GM20000 (cell line): ENCODE data around the gene ZFAND6.

Experiments
- DNase-seq: peaks from one replicate; pipeline ENCODE4 v3.0.0; 2012; ENCODE audit warnings: low spot score
- TF ChIP-seq, protein P1 (sequence below): IDR thresholded peaks from 2 replicates; pipeline ENCODE4 v1.5.1; 2012; ENCODE audit warnings: mild to moderate bottlenecking, control low read depth; ENCODE audit errors: extremely low read depth, missing control alignments

The ZFAND6 gene

DNA sequence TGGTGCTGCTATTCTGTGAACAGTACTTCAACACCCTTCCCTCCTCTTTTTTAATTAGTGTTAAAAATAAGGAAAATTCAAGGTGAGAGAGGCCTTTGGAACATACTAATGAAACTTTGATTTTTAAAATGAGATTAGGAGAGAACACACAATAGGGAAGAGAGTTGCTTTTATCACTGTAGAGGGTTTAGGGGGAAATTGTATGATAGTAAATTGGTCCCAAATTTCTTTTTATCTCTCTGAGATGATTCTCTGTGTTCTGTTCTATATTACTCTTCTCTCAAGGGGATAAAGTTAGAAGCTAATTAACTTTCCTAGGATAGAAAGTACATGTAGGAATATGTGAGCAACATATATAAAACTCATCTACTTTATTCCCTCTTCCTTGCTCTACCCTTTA lies 40.8 kb downstream of the ZFAND6 start:
- TF ChIP-seq, protein P1, sequence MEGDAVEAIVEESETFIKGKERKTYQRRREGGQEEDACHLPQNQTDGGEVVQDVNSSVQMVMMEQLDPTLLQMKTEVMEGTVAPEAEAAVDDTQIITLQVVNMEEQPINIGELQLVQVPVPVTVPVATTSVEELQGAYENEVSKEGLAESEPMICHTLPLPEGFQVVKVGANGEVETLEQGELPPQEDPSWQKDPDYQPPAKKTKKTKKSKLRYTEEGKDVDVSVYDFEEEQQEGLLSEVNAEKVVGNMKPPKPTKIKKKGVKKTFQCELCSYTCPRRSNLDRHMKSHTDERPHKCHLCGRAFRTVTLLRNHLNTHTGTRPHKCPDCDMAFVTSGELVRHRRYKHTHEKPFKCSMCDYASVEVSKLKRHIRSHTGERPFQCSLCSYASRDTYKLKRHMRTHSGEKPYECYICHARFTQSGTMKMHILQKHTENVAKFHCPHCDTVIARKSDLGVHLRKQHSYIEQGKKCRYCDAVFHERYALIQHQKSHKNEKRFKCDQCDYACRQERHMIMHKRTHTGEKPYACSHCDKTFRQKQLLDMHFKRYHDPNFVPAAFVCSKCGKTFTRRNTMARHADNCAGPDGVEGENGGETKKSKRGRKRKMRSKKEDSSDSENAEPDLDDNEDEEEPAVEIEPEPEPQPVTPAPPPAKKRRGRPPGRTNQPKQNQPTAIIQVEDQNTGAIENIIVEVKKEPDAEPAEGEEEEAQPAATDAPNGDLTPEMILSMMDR: no peak

DNA sequence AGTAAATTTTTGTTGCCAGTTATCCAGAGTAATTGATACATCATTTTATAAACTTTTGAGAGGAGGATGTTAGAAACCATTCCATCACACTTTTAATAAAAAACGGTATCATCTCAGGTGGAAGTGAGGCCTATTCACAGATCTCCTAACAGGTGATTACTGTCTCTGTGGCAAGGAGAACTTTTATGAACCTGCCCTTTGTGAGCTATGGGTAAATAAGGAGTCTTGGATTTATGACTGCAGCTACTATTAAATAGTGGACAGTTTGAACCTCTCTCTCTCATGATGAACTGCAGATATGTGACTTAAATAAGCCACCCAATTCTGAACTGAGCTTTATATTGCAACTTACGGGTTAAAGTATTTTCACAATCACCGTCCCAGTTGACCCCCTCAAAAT lies 45.7 kb downstream of the ZFAND6 start:
- TF ChIP-seq, protein P1: no peak
- DNase-seq: no peak

More for the DNA sequence above, 40.8 kb downstream of the ZFAND6 start:
- DNase-seq: no peak

DNA sequence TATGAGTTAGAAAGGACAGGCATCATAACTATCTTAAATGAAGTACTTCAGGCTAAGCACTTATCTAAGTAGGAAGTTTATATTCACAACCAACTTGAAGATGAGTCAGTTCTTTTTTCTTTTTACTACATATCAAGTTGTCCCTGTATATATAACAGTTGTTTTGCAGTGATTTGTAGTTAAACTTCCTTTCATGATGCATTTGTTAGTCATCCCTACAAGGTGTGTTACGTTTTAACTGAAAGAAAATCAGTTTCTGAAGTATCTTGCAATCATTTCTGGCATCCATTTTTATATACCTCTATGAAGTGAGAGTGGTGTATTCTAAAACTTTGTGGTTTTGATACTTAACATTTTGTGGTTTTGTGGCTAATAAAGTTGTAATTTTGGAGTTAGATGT lies 46.1 kb downstream of the ZFAND6 start:
- DNase-seq: no peak
- TF ChIP-seq, protein P1: no peak

DNA sequence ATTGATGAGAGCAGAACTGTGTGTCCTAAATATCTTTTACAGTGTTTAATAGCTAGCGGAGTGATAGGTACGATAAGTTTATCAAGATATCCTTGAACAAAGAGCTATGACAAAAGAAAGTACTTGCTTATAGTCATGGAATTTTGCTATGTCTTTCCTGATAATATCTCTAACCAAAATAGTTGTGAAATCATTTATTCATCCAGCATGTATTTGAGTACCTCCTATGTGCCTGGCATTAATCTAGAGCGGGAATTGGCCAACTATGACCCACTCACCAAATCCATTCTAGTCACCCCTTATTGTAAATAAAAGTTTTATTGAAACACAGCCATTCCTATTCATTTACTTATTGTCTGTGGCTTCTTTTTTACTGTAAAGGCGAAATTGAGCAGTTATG lies 46.6 kb downstream of the ZFAND6 start:
- TF ChIP-seq, protein P1: no peak
- DNase-seq: no peak

DNA sequence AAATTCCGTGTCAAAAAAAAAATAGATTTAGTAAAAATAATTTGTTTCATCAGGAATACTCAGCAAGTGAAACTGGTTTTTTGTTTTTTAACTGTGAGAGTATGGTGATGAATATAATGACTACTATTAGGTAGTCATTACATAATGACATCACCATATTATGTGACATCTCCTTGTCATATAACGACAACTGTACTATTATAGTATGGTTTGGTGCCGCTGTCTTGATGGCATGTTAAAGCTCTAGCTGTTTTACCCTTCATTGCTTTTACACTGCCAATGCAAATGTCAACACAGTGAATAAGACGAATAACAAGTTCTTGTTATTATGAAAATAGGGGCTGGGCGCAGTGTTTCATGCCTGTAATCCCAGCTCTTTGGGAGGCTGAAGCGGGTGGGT lies 47.7 kb downstream of the ZFAND6 start:
- TF ChIP-seq, protein P1: no peak

DNA sequence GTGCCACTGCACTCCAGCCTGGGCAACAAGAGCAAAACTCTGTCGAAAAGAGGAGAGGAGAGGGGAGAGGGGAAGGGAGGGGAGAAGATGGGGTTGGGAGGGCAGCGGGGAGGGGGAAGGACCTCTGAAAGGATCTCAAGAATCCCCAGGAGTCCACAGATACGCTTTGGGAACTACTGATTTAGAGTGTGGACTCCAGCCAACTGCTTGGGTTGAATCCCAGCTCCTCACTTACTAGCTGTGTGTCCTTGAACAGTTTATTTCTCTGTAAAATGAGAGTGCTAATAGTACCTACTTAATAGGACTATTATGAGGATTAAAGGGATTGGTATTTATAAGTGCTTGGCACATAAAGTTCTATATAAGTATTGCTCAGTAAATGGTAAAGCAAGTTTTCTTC lies 48.3 kb downstream of the ZFAND6 start:
- TF ChIP-seq, protein P1: no peak
- no peak for DNase-seq

More for the DNA sequence above, 47.7 kb downstream of the ZFAND6 start:
- DNase-seq: no peak

DNA sequence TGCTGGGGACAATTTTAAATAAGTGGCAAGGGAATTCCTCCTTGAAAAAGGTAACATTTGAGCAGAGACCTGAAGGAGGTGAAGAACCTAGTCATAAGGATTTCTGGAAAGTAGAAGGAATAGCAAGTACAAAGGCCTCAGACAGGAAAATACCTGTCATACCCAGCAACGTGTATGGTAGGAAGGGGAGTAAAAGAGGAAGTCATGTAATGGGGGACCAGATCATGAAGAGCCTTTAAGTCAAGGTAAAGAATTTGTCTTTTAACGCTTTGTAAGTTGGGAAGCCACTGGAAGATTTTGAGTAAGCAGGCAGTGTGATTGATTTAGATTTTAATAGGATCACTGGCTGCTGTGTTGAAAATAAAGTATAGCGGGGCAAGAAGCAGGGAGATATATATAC lies 49.9 kb downstream of the ZFAND6 start:
- no peak for DNase-seq
- TF ChIP-seq, protein P1: no peak

DNA sequence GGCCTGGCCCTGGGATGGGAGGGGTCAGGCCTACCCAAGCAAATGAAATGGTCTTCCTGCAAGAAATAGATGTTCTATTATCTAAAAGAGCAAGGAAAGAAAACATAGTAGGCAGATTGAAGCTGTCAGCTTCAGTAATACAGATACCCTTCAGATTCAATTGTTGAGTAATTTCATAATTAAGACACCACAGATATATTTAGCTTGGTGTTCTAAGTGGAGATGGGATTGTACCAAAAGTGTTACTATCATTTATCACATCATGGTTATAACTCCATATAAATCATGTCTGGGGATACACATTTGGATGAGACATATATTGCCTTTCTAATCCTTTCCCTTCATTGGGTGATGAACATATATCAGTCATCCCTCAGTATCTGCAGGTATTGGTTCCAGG lies 51.4 kb downstream of the ZFAND6 start:
- no peak for DNase-seq
- TF ChIP-seq, protein P1: no peak
